HG02870 (cell line): ENCODE data around the gene GPATCH8.
"Not testable (repeated sequence)": the region's sequence is repeated elsewhere in the genome, so short reads cannot be mapped to it uniquely, and the experiment has no call there.

Source experiments
- ATAC-seq: cut with Tn5 transposase; IDR thresholded peaks from one replicate; pipeline ENCODE4 v1.9.1; 2021; ENCODE audit warnings: mild to moderate bottlenecking, moderate library complexity; ENCODE audit not compliant: unreplicated experiment

The GPATCH8 gene

GRCh38 chr17:44398692-44399691, 104.2 kb downstream of the GPATCH8 start:
- ATAC-seq = no peak

DNA sequence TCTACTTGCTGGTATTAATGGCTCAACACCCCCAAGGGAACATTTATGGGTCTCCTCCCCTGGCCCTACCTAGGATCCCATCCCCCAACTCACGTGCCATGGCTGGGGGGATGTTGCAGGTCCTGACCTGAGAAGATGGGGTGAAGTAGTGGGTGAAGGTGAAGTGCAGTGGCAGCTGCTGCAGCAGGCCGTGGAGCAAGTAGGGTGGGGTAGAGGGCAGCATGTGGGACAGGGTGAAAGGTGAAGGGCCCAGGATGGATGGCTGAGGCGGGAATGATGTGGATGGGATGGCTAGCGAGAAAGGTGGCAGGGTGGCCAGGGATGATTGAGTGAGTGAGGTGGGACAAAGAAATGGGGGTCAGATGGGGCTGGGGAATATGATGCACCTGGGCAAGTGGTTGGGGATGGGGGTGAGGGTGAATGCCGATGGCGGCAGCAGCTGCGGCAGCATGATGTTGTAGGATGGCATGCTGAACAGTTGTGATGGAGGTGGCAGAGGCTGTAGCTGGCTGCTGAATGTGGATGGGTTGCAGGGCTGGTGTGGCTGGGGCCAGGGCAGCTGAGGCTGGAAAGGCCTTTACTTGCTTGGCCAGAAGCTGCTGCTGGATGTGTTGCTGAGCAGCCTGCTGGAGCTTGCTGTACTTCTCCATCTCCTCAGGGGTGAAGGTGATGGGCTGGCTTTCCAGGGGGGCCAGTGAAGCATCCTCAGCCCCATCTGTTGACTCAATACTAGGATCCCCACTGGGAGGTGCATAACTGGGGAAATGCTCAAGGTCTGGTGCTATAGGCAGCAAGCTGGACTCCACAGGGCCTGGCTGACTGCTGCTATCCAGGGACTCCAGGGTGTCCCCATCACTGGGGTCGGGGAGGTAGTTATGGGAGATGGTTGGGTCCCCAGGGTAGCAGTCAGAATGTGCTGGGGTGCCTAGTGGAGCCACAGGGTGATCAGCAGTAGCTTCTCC, 105.4 kb downstream of the GPATCH8 start:
- ATAC-seq = no peak

DNA sequence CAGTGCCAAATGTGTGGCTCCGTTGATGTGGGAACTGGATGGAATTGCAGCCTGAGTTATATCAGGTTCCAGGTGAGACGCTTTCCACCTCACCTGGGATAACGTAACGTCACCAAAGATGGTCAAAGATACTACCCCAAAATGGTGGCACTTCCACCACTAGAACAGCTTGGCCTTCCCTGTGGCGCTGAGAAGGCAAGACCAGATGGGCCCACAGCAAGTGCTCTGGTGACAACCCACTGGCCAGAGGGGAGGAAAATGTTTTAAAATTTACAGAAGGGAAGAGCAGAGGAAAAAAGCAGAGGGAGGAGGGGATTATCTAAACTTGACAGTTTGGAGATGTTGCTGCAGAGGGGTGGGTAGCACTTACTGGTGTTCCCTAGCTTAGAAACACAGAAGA, 106.3 kb downstream of the GPATCH8 start:
- no peak for ATAC-seq

DNA sequence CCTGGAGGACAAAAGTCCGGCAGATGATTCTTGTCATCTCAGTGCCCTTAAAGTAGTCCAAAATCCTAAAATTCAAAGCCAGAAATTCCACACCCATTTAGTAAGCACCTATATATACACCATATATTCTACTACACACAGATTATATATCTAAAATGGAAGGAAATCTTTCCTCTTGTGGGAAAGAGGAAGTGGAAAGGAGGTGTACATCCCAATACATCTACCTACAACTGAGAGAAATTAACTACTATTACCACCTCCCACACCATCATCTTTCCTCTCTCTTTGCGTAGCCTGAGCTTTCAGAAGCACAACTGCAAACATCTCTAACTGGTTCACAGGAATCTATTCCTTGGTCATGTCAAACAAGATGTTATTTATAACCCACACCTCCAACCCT, 108.4 kb downstream of the GPATCH8 start:
- ATAC-seq = no peak

GRCh38 chr17:44394112-44394511, 109.1 kb downstream of the GPATCH8 start:
- not testable (repeated sequence) for ATAC-seq

DNA sequence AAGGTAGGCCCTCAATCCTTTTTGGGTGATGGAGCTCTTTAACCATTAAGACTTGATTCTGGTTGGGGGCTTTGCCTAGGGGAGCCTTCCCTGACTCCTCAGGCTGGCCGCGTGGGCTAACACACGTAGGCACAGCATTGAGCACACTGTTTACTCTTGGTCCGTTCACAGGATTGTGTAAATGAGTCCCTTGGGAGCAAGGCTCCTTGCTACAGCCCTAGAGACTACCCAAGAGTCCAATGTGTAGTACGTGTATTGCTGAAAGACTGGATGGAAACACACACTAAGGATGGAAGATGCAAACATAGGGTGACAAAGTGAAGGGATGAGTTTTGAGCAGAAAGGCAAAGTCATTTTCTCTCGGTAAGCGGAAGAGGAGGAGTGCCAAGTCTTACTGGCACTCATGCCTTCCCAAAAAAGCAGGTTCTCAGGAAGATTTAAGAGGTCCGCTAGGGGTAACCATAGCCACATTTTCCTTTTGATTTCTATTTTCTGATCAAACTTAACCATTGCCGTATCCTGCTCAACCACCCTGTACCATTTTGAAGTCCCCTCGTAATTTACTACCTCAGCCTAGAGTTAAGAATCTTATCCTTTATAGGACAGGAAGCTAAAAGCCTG, 112.8 kb downstream of the GPATCH8 start:
- ATAC-seq = no peak

DNA sequence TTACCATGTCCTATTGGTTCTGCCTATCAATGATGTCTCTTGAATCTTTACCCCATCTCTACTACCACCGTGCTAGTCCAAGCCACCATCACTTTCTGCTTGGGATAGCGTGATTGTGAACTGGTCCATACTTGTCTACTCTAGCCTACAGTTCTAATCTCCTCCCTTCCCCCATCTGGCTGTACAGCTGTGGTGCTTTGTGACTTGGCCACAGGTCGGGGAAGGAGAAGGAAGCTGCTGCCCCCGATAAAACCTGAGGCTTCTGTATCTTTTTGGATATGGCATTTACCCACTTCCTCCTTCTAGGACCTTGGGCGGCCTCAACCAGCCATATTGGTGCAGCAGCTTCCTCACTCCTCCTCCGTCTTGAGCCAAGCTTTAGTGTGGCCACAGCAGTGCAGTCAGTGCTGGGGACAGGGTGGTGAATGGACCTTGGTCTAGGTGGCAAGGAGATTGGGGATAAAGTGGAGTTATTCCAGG, 113.4 kb downstream of the GPATCH8 start:
- ATAC-seq = no peak

DNA sequence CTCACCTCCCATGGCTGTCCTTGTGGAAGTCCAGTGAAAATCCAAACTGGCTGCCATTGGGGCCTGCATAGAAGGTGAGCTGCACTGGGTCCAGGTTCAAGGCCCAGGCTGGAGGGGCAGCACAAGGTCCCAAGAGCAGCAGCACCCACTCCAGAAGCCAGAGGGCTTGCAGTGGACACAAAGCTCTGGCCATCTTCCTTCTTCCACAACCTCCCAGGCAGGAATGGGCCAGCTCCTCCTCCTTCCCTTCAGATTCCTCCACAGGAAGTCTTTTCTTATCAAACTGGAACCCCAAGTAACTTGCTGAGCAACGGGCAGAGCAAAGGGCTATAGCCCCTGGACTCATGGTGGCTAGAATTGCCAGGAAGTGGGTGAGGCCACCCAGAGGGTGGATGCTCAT, 113.9 kb downstream of the GPATCH8 start, which contains the start of gene ITGA2B:
Gene ITGA2B (minus strand): TSS at position 369 of the 400 bp plus-strand sequence. CDS start 176 bp downstream, at position 193.
- no peak for ATAC-seq

GRCh38 chr17:44387804-44388203, 115.4 kb downstream of the GPATCH8 start:
- ATAC-seq = no peak

DNA sequence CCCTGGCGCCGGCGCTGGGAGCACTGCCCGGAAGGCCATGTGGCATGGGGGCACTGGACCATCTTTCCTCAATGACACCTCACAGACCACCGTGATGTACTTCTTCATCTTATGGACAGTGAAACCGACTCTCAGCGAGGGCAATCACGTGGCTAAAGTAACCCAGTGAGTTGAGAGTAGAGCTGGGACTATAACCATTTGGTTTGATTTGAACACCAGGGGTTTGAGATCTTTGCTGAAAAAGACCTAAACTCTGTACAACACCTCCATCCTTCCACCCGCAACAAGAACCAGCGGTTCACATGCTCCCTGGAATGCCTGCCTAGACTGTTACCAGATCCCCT, 117.1 kb downstream of the GPATCH8 start:
- no peak for ATAC-seq

DNA sequence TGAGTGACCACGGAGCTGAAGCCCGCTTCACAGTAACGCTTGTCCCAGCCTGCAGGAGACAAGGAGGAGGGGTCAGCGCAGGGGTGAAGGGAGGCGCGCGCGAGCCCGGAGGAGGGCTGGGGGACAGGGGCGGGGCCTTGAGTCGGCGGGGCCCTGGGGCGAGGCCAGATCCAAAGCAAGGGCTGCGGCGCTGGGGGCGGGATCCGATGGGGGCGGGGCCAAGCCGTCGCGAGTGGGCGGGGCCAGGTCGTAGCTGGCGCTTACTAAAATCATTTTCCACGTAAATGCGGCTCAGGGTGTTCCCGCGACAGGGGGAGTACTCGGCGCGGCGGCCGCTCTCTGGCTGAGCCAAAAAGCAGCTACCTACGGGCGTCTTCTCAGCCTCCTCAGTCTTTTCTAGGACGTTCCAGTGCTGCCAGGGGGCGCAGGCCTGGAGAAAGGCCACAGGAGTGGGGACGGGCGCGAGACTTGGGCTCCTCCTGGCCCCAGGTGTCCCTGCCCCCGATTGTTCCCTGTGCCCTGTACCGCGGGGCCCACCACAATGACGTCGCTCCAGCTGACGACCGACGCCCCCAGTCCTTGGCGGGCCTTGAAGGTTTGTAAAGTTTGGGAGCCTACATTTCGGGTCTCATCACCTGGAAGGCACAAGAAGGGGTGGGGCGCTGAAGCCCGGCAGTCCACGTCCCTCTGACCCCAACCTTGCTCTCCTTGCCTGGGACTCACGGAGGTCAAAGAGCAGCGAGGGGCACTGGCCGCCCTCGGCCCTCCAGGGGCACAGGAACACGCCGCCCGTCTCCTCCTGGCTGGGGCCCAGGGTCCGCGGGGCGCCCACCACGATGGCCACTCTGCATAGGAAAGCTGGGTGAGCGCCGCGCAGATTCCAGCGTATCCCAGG, 117.7 kb downstream of the GPATCH8 start:
- ATAC-seq = peak; percentile 45

GRCh38 chr17:44384823-44385286, 118.4 kb downstream of the GPATCH8 start:
- no peak for ATAC-seq

GRCh38 chr17:44384281-44384822, 118.9 kb downstream of the GPATCH8 start:
- no peak for ATAC-seq

DNA sequence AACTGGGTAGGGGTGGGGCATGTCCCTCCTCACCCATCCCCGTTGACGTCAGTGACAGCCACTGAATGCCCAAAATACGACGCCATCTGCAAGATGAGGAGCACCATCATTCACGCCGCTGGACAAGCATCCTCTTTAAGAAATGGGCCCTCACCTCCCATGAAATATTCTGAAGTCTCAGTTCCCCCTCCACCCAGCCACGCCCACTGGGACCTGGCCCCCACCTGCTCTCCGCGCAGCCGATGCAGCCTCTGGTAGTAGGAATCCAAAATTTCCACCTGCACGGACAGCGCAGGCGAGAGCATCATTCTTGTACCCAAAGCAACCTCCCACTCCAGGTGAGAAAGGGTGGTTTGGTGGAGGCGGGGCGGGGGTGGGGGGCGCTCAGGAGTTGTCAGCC, 119.3 kb downstream of the GPATCH8 start:
- no peak for ATAC-seq

DNA sequence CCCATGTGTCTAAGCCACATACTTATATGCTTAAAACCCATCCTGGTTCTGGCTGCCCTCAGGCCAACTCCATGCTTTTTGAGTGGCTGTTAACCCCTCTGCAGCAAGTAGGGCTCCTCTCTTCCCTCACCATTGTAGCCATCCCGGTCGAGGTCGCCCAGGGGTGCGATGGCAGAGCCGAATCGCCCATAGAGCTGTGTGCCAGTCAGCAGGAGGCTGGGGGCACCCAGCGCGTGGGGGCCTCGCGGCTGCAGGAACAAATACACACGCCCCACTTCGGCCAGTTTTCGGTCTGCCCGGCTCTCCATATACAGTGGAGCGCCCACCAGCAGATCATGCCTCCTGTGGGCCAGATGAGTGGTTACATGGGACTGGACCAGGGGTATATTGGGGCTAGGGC, 119.8 kb downstream of the GPATCH8 start:
- ATAC-seq = no peak

GRCh38 chr17:44382917-44383316, 120.3 kb downstream of the GPATCH8 start:
- ATAC-seq = no peak

GRCh38 chr17:44381810-44382305, 121.3 kb downstream of the GPATCH8 start:
- ATAC-seq = no peak

- ATAC-seq = no peak
Measured at GRCh38 chr17:44380767-44381166, 122.4 kb downstream of the GPATCH8 start.

DNA sequence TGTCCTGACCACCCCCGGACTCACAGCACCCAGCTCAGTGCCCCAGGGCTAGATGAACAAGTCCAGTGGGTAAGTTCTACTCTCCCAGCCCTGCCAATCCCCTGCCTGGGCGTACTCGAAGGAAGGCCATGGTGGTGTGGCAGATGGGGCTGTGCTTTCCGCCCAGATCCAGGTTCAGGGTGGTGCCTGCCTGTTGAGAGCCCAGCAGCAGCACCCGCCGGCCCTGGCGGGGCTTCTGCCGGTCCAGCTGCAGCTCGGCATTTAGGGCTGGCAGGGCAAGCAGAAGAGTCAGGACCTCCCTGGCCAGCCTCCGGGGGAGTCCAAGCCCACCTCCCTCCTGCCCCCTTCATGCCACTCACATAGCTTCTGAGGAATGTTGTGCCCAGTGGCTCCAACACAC, 123.3 kb downstream of the GPATCH8 start:
- ATAC-seq = no peak
